GM18867 (cell line): Measurements from ENCODE around the gene VEPH1.
"Not testable (repeated sequence)": the region's sequence is repeated elsewhere in the genome, so short reads cannot be mapped to it uniquely, and the experiment has no call there.

Experiments
- ATAC-seq: cut with Tn5 transposase; IDR thresholded peaks from one replicate; pipeline ENCODE4 v1.9.1; 2021; ENCODE audit warnings: mild to moderate bottlenecking, moderate library complexity; ENCODE audit not compliant: unreplicated experiment

VEPH1 gene

DNA sequence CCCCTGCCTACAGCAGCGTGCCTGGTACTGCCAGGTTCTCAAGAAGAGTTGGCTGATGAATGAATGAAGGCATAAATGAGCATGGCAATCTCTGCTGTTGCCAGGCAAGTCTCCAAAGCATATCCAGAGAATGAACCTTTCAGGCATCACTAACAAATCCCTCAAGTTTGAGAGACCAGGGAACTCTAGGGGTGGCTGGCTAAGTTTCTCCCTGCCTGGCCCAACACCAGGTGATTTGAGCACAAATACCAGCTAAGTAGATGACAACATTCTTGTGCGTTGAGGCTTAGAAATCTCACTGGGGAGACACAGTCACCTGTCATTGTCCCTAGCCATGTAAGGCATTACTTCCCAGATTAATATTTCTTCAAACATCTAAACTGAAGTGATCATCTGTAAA lies 147.9 kb downstream of the VEPH1 start:
- ATAC-seq: no peak

DNA sequence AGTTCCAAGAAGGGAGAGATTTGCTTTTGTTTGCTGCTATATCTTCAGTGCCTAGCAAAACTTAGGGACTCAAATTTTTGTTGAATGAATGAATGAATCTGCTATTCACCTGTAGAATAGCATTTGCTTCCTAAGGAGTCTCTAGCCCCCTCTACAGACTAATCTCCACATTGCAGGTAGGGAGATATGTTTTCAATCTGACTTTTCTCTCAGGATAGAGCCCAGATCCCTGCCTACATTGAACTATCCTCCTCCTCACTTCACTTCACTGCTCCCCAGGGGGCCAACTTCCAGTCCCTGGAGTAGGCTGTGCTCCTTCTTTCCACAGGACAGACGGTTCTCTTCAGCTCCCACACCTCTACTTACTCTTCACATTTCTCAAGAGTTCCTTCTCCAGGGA lies 148.5 kb downstream of the VEPH1 start:
- no peak for ATAC-seq

DNA sequence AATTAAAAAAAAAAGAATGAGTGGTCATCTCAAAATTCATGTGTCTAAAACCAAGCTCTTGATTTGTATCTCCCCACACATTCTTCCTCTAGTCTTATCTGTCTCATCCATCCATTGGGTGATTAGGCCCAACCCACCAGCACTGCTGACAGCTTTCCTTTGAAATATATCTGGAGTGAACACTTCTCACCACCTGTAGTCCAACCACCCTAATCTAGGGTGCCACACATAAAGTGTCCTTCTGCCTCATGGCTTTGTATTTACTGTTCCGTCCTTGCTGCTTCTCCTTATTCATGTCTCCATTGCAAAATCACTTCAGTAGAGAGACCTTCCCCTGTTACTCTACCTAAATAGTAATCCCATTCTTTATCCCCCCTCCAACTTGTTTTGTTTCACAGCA lies 149.0 kb downstream of the VEPH1 start:
- ATAC-seq: no peak

DNA sequence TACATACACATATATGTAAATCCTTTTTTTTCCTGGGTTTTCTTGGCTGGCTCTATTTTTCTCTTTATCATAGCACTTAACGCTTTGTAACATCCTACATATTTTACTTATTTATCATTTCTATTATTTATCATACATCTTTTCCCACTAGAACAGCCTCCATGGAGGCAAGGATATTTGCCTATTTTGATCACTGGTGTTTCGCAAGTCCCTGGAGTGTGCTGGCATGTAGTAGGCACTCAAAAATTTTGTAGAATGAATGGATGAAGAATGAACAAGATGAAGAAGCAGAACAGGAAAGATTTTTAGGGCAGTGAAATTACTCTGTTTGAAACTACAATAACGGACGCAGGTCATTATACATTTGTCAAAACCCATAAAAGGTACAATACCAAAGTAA lies 149.6 kb downstream of the VEPH1 start:
- no peak for ATAC-seq

DNA sequence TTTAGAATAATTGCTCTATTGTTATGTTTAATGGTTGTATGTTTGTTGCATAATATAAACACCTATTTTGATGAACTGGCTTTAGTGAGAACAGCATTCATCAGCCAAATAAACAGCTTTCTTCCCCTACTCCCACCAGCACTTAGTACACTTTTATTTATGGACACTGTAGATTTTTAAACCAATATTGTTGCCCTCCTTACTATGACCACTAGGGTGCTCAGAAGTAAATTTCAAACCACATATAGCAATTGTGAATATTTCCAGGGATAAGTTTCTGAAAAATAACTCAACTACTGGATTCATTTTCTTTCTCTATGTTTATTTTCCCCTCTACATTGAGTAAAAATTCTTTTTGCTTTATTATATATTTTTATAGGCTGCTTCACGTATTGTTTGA lies 151.2 kb downstream of the VEPH1 start:
- no peak for ATAC-seq

DNA sequence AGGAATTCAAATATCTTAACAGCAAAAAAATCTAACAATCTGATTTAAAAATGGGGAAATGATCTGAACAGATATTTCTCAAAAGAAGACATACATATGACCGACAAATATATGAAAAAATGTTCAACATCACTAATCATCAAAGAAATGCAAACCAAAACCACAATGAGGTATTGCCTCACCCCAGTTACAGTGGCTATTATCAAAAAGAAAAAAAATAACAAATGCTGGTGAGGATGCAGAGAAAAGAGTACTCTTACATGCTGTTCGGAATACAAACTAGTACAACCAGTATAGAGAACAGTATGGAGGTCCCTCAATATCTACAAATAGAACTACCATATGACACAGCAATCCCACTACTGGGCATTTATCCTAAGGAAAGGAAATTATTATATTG lies 152.6 kb downstream of the VEPH1 start:
- ATAC-seq: not testable (repeated sequence)

DNA sequence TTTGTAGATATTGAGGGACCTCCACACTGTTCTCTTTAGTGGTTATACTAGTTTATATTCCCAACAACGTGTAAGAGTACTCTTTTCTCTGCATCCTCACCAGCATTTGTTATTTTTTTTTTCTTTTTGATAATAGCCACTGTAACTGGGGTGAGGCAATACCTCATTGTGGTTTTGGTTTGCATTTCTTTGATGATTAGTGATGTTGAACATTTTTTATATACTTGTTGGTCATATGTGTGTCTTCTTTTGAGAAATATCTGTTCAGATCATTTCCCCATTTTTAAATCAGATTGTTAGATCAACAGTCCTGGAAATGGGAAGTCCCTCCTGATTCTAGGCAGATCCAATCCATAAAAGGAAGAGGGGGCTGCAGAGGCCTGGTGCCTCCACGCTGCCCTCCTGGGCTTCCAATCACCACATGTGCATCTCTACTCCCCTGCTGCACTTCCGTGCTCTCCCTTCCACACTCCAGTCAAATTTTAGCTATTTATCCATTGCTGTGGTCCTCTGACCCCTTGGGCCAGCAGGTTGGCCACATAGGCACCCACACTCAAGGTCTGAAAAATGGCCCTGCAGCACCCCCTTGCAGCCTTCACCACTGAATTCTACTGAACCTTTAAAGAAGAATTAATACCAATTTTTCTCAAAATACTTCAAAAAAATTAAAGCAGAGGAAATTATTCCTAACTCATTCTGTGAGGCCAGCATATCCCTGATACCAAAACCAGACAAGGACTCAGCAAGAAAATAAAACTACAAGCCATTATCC lies 154.7 kb downstream of the VEPH1 start:
- not testable (repeated sequence) for ATAC-seq

DNA sequence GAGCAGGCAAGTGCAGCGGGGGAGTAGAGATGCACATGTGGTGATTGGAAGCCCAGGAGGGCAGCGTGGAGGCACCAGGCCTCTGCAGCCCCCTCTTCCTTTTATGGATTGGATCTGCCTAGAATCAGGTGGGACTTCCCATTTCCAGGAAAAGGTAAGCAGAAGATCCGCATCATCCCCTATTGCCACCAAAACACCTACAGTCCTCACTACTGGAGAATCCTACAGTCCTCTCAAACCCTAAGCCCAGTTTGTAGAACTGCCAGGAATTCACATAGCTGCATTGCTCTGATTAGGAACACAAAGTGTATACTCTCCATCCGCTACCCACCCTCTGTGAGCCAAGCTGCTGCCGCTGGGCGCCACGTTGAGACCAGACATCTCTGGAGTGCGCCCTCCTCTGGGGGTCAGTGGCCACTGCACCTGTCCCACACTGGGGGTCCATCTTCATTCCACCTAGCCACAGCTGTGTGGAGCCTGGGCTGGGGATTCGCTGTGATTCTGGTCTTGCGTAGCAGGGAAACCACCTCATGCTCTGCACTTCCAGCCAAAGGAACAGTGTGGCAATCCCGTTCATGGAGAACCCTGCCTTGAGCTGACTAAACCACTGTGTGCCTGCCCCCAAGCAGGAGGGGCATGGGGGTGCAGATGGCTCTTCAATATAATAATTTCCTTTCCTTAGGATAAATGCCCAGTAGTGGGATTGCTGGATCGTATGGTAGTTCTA lies 155.5 kb downstream of the VEPH1 start:
- ATAC-seq: no peak

DNA sequence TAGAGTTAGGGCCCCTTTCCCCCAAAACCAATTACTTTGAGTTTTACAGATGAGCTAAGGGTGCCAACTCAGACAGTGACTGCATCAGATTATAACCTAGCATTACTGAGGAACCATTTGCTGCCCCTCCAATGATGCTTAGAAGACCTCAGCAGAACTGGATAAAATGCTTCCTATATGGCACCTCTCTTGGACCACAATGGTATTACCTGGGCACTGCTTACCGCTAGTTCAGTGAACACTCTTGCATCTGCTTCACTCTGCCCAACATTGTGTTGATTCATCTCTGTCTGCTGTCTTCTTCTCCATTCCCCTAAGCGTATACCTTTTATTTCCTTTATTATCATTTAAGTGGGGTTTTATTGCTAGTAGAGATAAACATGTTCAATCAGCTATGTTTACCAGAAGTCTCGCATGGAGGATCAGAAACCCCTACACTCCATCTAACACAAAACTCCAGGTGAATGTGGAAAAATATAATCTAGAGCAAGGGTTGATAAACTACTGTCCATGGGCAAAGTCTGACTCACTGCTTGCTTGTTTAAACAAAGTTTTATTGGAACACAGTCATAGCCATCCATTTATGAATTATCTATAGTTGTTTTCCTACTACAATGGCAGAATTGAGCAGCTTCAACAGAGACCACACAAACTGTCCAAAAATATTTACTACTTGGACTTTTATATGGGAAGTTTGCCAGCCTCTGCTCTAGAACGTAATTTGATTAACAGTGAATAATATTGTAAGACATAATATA lies 166.8 kb downstream of the VEPH1 start:
- ATAC-seq: no peak

DNA sequence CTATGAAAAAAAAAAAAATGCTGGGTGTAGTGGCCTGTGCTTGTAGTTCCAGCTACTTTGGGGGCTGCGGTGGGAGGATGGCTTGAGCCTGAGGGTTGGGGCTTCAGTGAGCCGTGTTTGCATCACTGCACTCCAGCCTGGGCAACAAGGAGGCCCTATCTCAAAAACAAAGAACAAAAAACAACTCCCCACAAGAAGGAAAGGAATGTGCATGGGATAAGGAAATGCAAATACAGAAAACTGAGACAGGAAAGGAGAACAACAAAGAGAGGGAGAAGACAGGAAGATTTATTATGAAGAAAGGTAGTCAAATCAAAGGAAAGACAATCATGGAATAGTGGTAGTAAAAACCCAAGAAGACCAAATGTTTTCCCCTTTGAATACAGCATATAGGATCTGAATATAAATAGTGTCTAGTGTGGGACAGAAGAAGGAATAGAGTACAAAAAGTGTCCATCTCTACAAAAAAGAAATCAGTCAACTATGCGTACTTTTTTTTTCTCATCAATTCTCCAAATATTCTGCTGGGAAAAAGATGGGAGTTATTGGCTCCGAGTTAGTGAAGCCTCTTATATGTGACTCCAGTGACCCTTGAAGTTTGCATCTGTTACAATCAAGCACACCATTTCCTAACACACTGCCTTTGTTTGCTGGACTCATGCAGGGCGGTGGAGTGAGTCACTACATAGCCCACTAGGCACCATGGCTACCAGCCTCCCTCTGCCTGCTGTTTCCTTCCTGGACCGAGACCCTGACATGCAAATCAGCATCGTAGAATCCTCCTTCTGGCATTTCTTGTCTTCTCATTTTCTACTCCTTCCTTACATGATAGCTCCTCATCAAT lies 167.8 kb downstream of the VEPH1 start:
- no peak for ATAC-seq

DNA sequence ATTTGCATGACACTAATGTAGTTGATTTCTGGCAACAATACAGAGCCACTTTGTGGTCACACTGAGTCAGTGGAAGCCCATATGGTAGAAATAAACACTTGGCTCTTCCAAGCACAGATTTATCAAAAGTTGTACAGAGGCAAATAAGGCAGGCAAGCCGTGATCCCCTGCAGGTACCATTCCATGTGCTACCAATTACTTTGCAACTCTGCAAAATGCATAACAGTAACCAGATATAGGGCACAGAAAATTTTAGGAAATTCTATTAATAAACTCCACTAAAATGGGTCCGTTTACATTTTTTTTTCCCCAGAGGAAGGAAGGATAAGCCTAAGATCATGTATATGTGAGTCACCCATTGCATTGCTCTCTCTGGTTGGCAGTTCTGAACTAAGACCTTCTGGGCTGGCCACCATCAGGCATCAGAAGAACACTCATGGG lies 169.6 kb downstream of the VEPH1 start:
- ATAC-seq: no peak

DNA sequence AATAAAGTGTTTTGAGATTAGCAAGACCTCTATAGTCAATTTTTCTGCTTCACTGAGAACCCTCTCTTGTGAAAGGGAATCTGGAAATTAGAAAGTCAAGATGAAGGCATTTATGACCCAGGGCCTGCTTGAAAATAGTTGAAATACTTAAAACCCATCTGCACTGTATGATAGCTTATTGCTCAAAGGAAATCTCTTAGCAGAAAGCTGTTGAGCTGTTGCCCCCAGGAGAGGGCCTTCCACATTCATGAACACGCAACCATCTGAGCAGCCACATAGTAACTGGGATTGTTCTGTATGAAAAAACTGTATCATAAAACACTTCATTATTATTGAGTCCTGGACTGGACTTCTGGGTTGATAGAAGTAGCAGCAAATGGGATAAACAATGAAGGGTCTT lies 173.0 kb downstream of the VEPH1 start:
- ATAC-seq: no peak

DNA sequence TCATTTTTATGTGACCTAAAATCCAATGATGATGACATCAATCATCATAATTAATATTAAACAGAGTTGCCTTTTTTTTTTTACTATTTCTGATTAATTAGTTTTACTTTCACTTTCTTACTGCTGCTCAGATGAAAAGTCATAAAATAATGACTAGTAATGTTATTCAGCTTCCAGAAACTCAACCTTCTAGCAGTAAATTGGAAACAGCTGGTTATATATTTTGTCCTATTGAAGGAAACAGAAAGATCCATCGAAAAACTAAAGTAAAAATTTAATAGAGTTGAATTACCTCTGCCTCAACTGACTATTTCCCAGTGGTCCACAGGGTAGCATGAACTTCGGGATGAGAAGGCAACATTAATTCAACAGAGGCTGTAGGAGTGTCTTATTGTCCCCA lies 173.7 kb downstream of the VEPH1 start:
- no peak for ATAC-seq

DNA sequence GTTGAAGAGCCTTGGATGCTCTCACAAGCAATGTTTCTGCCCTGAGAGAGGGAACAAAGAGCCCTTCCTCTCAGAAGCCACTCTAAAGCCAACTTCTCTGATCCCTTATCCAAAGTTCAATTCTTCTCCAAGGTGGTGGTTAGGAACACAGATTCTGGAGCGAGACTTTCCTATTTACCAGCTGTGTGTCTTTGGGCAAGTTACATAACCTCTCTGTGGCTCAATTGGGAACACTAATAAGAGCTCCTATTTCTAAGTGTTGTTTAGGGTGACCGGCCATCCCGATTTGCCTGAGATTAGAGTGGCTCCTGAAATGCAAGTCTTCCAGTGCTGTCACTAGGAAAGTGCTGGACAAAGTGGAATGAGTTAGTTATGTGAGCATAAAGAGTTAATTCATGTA lies 175.4 kb downstream of the VEPH1 start:
- no peak for ATAC-seq

DNA sequence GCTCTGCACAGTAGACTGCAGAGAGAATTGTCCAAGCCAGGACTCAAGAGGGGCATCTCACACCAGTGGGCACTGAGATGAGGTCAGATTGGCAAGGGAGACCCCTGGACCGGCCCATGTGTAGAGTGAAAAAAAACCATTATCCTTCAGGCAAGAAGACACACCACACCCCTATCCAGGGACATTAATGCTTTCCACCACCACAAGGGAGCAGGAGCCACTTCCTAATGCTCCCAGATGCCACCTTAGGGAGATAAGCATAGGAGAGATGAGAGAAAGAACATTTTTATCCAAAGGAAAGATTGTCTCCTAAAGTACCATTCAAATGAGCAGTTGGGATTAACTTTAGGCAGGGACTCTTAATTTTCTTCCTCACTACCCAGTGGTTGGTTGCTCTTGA lies 176.2 kb downstream of the VEPH1 start:
- ATAC-seq: no peak

DNA sequence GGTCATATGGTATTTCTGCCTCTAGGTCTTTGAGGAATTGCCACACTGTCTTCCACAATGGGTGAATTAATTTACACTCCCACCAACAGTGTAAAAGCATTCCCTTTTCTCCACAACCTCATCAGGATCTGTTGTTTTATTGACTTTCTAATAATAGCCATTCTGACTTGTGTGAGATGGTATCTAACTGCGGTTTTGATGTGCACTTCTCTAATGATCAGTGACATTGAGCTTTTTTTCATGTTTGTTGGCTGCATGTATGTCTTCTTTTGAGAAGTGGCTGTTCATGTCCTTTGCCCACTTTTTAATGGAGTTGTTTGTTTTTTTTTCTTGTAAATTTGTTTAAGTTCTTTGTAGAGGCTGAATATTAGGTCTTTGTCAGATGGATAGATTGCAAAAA lies 178.3 kb downstream of the VEPH1 start:
- not testable (repeated sequence) for ATAC-seq

DNA sequence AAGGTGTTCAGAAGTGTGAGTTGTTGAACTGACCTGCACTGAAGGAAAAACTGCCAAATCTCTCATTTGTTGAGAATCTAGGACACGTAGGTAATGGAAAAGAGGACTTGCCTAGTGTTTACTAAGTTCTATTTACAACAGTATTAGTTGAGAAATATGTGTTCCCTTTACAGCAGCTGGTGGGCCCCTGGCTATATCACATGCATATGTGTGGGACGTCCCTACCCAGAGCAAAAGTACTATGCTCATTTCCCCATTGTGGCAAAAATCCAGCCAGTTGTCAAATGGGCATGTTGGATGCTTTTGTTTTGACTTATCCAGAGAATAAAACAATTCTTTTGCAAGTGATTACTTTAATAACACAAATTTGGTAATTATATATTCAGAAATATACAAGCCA lies 179.9 kb downstream of the VEPH1 start:
- ATAC-seq: no peak

DNA sequence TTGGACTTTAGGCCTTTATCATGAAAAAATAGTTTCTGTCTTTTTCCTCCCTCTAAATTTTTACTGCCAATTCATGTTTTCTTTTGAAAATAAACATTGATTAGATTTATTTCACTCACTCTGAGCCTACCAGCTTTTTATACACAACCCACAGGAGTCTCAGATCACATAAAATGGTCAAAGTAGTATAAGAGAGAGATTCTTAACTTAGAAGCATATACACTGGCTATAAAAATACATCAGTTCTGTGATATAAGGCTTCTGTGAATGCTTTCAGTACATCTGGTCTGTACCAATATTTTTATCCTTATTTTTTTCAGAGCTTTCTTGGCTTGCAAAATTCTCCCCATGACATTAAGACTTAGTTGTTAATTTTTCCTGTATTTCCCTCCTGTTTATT lies 183.5 kb downstream of the VEPH1 start:
- ATAC-seq: no peak

DNA sequence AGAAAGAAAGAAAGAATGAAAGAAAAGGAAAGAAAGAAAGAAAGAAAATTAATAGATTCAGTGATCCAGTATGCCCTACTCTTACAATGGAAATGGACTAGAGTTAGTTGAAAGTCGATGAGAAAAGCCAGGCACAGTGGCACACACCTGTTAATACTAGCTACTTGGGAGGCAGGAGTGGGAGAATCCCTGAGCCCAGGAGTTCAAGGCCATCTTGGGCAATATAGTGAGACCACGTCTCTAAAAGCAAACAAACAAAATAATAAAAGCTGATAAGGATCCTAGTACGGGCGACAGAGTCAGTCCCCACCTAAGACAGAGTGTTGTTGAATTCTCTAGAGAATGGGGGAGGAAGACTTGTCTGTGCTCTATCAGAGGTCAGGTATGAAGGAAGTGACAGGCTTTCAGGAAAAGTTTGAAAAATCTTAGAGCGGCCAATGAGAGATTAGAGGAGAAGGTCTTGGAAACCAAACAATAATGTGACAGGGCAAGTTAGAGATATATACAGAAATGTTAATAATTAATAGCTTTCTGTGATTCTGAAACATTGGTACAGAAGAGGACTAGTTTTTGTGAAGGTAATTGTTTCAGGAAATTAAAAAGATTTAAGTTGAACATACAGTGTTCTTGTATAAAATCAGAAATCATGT lies 184.5 kb downstream of the VEPH1 start:
- ATAC-seq: no peak

DNA sequence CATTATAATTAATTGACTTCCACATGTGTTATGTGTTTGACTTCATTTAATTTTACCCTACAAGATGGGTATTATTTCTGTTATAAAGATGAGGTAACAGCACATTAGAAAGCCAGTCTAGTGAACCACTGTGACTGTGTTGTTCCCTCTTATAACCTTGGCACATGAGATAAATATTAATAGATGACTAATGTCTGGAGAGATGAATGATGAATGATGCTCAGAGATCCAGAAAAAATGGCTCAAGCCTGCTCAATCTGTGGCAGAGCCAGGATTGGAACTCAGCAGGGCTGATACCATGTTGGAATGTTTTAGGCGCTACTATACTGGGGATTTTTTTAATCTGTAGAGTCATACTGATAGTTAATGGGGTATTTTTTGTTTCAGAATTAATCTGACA lies 185.3 kb downstream of the VEPH1 start:
- no peak for ATAC-seq
